Stimulated activated CD8-positive, alpha-beta memory T cell treated with anti-CD3 and anti-CD28 coated beads, Interleukin-15, amount 100 ng/mL, for 4 hours (primary cell): Measurements from ENCODE around the gene MAT1A.
"Not testable (repeated sequence)": the region's sequence is repeated elsewhere in the genome, so short reads cannot be mapped to it uniquely, and the experiment has no call there.

Source experiments
- DNase-seq, 2 donors: peaks; one replicate each; pipeline ENCODE4 v3.0.0-alpha.2; 2020; ENCODE audit warnings: low read depth in 2 of 2

MAT1A gene

DNA sequence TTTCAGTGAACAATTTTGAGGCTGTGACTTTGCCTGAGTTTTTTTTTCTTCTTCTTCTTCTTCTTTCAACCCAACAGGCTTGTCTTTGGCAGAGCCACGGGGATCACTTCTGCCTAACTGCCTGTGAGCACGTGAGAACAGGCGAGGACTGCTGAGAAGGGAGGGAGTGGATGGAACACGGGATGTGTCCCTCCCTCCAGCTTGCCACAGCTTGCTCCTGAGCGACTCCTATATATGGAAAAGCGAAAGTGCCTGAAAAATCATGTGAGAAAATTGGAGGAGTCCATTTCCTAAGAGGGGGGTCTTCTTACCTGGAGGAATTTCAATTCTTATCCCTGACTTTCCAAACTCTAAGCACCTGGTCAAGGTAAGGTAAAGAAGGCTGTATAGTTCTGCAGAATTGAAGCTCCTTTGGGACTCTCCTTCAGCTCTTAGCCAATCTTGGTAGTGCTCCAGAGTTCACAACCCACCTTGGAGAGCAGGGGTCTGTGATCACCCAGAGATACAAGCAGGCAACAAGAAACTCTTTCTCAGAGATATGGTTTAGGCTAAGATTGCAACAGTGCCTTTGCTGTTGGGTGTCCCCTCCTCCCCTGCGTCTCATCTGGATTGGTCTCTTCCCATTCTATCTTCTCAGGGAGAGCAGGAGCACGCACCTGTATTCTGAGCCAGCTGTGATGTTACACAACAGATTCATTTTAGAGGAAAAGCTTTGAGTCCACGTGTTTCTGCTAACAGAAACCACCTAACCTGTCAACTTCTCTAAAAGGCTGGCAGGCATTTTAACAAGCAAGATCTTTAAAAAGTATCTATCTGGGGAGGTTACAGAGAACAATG lies at the start of gene MAT1A:
Gene MAT1A, minus strand, starts transcription at position 208 of the 837 bp plus-strand sequence. CDS start 235 bp downstream, outside the sequence.
- DNase-seq: no peak

DNA sequence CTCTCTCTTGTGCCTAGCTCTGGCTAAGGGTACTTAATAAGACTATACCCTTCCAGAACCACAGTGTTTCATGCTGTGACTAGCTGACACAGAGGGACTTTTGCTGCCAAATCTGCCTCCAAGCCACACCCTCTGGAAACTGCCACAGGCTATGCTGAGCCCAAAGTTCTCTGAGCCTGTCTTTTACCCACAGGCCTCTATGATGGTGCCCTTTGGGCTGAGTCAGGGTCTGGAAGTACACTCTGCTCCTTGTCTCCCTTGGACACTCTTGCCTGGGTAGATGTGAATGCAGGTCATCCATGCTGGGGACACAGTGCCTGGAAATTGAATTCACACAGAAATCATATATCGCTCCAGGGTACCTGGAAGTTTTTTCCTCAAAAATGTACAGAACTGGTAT lies 44.5 kb upstream of the MAT1A start:
- DNase-seq: no peak

DNA sequence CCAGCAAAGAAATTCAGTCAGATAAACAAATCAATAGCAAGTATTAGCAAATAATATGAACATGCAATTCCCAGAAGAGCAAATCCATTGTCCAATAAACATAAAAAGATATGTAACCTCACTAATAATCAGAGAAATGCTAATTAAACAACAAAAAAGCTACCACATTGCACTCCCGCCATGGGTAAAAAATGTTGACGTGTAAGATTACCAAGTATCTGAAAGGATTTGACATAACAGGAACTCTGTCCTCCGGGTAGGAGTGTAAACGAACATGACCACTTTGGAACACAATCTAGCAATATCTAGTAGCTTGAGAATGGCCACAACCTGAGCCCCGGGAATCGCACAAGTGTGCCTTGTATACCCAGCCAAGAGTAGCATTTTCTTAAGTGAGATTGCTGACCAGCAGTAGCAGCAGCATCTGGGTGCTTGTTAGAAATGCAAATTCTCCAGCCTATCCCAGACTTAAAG lies 35.5 kb upstream of the MAT1A start:
- no peak for DNase-seq

DNA sequence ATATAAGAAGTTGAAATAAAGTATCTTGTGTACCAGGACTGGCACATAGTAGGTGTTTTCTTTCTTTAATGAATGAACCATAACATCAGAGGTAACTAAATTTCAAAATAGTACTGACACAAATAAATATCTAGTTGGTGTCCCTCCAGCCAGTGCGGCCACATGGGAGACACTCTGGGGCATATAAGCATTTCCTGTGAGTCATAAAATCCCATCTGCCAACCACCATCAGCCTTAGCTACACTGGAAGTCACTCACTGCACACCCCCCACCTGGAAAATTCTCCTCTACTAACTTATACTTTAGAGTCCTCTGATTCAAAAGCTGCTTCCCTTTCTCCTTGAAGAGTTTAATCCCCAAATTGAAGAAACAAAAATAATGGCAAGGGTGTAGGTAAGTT lies 34.6 kb upstream of the MAT1A start:
- DNase-seq: no peak

DNA sequence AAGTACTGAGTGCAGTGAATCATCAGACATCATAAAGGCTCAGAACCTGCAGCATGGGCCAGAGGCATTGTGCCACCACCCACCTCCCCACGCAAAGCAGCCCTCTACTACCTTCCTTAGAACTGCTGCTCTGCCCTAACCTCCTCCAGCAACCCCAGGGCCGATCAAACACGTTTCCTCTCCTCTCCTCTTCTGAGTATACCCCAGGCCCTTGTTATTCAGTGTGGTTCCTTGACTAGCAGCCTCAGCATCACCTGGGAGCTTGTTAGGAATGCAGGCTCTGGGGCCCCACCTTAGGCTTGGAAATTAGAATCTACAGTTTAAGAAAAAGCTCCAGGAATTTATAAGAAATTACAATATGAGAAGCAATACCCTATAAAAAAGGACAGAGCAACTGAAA lies 33.9 kb upstream of the MAT1A start:
- no peak for DNase-seq

DNA sequence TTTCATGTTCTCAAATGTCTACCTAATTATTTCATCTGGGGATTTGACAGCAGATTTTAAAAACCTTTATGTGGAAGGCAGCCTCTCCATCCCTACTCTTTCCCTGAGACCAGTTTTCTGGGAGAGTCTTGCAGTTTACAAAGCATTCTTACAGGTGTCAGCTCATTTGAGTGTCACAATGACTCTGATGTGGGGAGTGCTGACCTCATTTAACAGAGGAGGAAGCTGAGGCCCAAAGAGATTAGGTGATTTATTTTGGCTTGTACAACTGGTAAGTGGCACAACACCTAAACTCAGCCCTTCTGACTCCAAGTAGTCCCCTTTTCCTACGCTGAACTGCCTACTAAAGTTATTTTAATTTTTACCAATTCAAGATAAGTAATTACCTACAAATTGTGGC lies 33.3 kb upstream of the MAT1A start:
- DNase-seq: no peak

DNA sequence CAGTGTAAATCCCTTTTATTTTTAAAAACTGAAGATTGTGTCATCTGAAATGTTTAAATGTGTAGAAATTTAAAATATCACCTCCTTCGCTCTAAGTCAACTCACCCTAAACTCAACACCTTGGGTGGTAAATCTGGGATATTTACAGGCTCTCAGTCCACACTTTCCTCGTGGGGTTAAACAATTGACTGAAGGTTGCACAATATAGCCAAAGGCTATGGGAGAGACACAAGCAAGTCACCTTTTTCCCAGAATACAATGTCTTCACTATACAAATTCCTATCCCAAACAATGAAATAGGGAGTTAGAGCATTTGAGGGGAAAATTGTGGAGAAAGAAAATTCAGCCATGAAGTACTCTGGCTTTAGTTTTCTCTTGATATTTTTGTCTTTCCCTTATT lies 32.7 kb upstream of the MAT1A start:
- no peak for DNase-seq

DNA sequence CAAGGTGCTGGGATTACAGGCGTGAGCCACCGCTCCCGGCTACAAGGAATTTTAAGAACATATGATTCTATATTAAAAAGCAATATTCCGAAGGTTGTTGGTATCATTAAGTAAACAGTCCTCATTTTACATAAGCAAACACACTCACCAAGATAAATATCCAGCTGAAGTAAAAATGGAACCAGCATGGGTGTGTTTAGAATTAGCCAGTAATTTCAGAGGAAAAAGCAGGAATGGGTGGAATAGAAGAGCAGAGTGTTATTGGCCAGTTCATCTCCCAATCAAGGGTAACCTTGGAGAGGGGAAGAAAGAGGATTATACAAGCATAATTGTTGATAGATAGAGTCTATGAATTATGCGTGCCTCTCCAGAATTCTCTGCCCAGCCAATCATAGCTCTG lies 31.7 kb upstream of the MAT1A start:
- DNase-seq: no peak

DNA sequence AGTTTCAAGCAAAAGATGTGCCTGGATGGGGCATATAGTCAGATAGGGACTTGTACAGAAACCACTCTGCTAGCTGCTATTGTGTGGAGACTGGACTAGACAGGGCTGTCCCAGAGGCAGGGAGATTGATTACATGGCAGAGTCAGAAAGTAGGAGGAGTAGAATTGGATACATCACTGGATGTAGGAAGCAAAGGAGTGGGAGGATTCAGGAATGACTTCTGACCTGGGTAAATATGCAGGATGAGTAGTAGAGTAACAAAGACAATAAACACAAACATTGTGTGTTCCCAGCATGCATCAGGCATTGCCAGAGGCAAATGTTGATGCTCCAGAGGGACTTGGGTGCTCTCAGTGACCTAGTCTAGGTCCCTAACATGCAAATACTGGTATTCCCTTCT lies 30.9 kb upstream of the MAT1A start:
- DNase-seq: no peak

DNA sequence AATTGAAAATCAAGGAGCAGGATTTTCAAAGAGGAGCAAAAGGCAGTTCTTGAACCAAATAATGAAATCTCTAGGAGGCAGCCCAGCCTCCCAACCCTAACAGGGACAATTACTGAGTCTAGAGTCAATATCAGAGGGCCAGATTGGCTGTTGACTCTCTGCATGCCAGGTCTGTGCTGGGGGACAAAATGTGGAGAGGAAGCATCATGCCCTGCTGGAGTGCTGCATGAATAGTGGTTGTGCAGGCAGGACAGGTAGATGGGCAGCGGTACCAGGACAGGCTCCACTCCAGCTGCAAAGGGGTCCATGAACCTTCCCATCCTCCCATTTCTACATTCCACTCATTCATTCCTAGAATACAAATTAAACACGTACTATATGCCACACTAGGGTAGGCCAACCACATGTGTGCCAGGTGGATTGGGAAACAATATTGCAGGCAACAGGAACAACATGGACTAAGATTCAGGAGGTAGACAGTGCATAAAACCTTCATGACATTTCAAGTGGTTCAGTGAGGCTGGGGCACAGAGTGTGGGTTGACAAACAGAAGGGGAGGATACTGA lies 30.4 kb upstream of the MAT1A start:
- no peak for DNase-seq

DNA sequence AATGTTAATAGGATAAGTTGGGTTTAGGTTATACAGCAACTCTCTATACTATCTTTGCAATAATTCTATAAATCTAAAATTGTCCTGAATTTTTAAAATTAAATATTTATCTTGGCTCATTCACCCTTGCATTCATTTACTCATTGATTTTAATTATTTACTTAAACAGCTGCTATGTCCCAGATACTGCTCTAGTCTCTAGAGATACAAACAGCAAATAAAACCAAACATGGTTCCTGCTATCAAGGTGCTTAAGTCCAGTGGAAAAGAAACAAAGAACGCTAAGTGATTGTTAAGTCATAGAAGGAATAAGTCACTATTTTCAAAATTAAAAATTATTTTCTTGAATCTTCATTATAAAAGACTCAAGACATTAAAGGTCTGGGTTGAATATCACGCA lies 29.9 kb upstream of the MAT1A start:
- no peak for DNase-seq

DNA sequence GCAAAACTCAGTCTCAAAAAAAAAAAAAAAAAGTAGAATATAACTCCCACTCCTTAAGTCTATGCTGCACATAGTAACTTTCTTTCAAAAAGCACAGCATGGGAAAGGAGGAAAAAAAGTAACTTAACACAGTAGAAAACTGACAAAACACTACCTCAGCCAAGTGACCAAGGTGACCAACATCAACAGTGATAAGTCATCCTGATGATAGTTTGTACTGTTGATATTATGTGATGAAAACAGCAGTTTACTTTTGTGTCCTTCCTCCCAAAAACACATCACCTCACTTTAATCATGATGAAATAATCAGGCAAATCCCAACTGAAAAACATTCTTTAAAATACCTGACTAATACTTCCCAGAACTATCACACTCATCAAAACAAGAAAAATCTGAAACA lies 29.3 kb upstream of the MAT1A start:
- DNase-seq: no peak

DNA sequence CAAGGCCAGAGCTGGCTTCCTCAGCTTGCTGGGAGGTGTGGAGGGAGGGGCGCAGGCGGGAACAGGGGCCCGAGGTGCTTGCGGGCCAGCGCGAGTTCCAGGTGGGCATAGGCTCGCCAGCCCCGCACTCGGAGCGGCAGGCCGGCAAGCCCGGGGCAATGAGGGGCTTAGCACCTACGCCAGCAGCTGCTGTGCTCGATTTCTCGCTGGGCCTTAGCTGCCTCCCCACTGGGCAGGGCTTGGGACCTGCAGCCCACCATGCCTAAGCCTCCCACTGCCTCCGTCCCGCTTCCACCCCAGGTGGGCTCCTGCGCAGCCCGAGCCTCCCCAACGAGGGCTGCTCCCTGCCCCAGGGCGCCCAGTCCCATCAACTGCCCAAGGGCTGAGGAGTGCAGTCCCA lies 25.9 kb upstream of the MAT1A start:
- DNase-seq: no peak

DNA sequence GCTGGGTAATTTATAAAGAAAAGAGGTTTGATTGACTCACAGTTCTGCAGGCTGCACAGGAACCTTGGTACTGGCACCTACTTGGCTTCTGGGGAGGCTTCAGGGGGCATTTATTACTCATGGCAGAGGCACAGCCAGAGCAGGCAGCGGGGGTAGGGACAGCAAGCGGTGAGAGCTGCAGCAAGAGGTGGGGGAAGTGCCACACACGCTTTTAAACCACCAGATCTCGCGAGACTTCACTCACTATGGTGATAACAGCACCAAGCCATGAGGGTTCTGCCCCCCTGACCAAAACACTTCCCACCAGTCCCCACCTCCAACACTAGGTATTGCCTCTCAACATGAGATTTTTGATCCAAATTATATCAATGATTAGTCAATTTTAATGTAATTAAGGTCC lies 24.1 kb upstream of the MAT1A start:
- DNase-seq: no peak

DNA sequence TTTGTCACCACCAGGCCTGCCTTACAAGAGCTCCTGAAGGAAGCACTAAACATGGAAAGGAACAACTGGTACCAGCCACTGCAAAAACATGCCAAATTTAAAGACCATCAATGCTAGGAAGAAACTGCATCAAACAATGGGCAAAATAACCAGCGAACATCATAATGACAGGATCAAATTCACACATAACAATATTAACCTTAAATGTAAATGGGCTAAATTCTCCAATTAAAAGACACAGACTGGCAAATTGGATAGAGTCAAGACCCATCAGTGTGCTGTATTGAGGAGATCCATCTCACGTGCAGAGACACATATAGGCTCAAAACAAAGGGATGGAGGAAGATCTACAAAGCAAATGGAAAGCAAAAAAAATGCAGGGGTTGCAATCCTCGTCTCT lies 16.5 kb upstream of the MAT1A start:
- not testable (repeated sequence) for DNase-seq

DNA sequence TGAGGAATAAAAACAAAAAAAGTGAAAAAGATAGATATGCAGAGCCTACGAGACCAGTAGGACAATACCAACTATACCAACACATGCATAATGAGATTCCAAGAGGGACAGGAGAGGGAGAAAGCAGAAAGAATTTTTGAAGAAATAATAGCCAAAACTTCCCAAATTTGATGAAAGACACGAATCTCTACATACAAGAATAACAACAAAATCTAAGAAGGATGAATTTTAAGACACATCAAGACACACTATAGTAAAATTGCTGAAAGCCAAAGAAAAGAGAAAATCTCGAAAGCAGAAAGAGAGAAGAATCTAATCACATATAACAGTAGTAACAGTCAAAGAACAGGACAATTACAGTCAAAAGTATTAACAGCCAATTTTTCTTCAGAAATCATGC lies 7.5 kb upstream of the MAT1A start:
- DNase-seq: no peak

DNA sequence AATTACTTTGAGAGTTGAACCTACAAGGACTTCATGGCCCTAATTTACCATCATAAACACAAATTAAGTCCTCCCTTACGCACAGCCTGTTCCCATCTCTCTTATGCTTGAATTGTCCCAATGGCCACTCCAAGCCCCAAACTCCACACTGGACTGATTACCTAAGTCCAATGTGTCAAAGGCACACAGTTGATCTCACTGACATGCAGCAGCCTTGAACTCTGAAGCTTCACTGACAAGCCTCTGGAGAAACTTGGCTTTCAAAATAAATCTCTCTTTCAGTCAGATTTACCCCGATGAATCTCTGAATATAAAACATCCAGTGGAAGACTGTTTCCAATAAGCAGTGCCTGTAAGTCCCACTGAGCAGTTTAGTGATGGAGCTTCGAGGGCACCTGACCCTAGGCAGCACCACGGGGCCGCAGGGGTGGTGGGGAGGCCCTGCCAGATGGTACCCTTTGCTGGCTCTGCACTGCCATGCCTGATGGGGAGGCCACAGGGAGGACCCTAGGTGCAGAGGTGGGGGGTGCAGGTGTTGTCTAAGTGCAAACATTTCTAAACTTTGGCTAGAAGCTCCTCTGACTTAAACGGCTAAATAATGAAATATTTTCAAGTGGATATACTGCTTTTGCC lies 3.3 kb upstream of the MAT1A start:
- no peak for DNase-seq

DNA sequence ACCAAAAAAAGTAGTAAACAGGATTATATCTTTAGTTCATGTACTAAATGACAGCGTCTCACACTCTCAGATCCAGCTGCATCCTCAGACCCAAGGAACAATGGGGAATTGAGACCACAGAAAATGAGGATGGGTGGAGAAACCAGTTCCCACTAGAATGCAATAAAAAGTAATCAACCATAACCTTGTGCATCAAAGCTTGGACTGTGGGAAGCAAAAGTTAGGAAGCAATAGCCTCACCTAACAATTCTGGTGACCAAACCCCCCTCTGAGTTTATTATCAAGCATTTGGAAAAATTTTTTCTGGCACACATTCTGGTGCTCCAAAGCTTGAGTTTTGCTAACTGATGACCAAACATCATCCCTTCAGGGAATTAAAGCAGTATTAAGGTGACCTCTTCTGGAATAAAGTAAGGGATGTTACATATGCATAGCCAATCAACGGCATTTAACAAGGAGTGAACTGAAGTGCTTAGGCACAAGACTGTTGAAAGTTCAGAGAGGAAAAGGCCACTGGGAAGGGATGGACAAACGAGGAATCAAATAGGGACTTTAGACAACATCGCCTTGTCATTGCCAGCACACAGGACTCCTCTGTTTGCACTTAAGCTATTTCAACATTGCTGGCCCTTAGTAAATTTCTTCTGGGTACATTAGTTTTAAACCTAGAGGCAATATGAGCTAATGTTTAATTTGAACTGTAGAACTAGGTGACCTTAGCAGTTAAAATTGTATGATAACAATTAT lies 1.2 kb upstream of the MAT1A start:
- no peak for DNase-seq

DNA sequence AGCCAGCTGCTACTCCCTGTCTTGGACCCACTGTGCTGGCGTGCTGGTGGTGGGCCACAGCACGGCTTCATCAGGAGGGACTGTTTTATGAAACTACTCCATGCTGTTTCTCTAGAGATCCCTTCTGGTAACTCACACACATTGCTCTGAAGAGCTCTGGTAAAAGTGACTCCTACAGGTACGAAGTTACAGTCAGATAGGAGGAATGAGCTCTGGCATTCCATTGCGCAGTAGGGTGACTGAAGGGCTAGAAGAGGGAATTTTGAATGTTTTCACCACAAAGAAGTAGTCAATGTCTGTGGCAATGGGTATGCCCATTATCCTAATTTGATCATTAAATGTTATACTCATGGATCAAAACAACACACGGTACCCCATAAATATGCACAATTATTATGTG lies 609 bp downstream of the MAT1A start:
- no peak for DNase-seq

DNA sequence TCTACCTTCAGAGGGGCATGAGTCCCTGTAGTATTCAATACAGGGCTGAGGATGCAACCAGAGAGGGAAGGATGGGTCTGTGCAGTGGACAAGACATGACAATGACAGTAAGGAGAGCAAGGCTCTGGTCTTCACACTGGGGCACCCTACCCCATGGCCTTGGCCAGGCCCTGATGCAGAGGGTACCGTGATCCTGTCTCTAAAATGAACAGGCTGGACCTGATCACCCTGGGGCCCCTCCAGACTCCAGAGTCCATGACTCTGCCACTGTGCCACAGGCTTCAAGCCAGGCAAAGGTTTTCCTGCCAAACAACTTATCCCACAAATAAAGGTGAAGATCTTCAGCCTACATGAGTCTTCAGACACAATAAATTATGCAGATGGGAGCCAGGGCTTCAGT lies 4.9 kb downstream of the MAT1A start:
- no peak for DNase-seq

DNA sequence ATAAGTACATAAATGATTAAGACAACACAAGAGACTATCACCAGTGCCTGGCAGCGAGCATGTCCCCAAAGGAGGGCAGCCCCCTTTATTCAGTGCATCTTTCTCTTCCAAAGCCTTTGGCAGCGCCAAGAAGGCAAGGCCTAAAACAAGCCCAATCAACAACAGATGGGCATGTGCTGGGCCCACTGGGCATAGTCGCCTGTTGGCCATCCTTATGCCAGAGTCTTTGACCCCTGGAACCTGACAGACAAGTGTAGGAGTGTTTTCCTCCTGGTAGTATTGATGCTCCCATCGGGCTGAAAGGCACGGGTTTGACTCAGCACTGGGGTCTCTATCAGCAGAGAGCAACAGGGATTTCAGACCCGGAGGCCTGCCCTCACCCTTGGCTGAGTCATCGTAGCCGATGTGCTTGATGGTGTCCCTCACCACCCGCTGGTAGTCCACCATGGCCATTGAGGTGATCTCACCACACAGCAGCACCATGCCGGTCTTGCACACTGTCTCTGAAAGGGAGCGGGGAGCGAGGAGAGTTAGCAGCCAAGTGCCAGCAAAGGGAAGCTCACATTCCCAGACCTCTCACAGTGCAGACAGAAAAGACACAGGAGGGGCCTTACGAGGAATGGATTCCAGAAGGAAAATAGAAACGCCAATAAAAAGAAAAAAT lies 5.8 kb downstream of the MAT1A start:
- no peak for DNase-seq

DNA sequence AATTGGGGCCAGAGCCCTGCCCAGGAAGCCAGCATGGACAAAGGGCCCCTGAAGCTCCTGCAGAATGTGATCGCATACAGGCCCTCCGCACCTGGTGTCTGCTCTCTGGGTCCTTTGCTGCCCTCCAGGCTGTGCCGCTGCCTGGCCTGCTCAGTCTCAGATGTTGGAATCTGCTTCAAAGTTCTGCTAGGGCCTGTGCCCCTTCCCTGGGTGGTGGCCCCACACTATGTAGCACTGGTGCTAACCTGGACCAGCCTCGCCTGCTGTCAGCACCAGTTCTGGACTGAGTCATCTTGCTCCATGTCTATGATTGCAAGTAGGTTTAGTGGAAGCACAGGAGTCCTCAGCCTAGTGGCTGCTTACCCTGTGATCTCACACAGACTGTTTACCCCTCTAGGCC lies 6.3 kb downstream of the MAT1A start:
- no peak for DNase-seq
